Lung (tissue), 12 donors: ENCODE data around the gene VPS11. TPM values are rescaled to one million over a fixed set of nuclear protein-coding genes. Genes with fewer than 3 reads are reported as not detected.

Experiments used
- ATAC-seq: fragments of 200-7000 bp; cut with Tn5 transposase; one replicate; pipeline ENCODE4 v1.9.1; 2020; ENCODE audit warnings: moderate number of reproducible peaks; ENCODE audit not compliant: insufficient read depth, low FRiP score
- DNase-seq, 3 donors: peaks; one replicate each; pipeline ENCODE4 v3.0.0-alpha.2; 2013 to 2017
- H3K27ac ChIP-seq, 2 donors: one replicate each; pipeline ENCODE4 v1.5.1; 2013; ENCODE audit warnings: mild to moderate bottlenecking in 2 of 2, moderate library complexity in 2 of 2, control low read depth in 1 of 2, inconsistent platforms in 1 of 2, low read depth in 1 of 2, low read length in 1 of 2
- H3K27me3 ChIP-seq, 3 donors: one replicate each; pipeline ENCODE4 v1.5.1; 2013; ENCODE audit warnings: low read length in 2 of 3; ENCODE audit not compliant: control insufficient read depth in 3 of 3, insufficient read depth in 3 of 3
- H3K36me3 ChIP-seq, 4 donors: one replicate each; pipeline ENCODE4 v1.5.1; 2013; ENCODE audit warnings: low read length in 4 of 4, mild to moderate bottlenecking in 1 of 4, moderate library complexity in 1 of 4; ENCODE audit not compliant: control insufficient read depth in 4 of 4, insufficient read depth in 4 of 4
- H3K4me1 ChIP-seq, 5 donors: one replicate each; pipeline ENCODE4 v1.5.1; 2013; ENCODE audit warnings: low read length in 5 of 5, mild to moderate bottlenecking in 2 of 5, moderate library complexity in 1 of 5; ENCODE audit not compliant: control insufficient read depth in 5 of 5, insufficient read depth in 5 of 5
- H3K4me3 ChIP-seq: one replicate; pipeline ENCODE4 v1.5.1; 2013; ENCODE audit warnings: mild to moderate bottlenecking, control low read depth, moderate library complexity
- H3K9ac ChIP-seq, 2 donors: one replicate each; pipeline ENCODE4 v1.5.1; 2013; ENCODE audit warnings: low read length in 2 of 2, control low read depth in 1 of 2; ENCODE audit not compliant: insufficient read depth in 1 of 2
- H3K9me3 ChIP-seq, 4 donors: one replicate each; pipeline ENCODE4 v1.5.1; 2013; ENCODE audit warnings: low read length in 3 of 4, mild to moderate bottlenecking in 1 of 4, moderate library complexity in 1 of 4; ENCODE audit not compliant: control insufficient read depth in 4 of 4, insufficient read depth in 3 of 4
- CTCF ChIP-seq: IDR thresholded peaks from 2 replicates; pipeline ENCODE4 v1.5.1; 2012; ENCODE audit warnings: mild to moderate bottlenecking; ENCODE audit errors: control extremely low read depth, extremely low read depth
- WGBS, 2 donors: extraction: QIAGEN DNeasy Blood & Tissue Kit; methylation state at CpG; one replicate each; pipeline ENCODE4 v1.1.7; 2013; 5-methylcytosine and 5-hydroxymethylcytosine counted together
- polyA plus RNA-seq, 2 donors: library from polyadenylated mRNA; stranded (reverse); fragments of 200-250 nt; gene quantifications; one replicate each; pipeline ENCODE4 v1.2.1, GENCODE V29; 2013
- total RNA-seq, 2 donors: library from RNA; depleted of rRNA in 1 of 2; stranded (reverse); fragments of >200 nt in 1 of 2; gene quantifications; one replicate each; pipeline ENCODE4 v1.2.1, GENCODE V29; 2014 to 2021
- donor health status: control.
- donor health status: control.
- donor health status: Bipolar disorder and iron deficiency.
- donor health status: healthy.
- donor health status: DM: yes; HTN: yes; CAD: no.

VPS11 gene
- total and polyA plus RNA-seq, 4 donors: 33.8 to 56.1 (median 35.3) TPM

- TF ChIP-seq CTCF: no peak
- 95 to 96% methylated on average over 9 of the region's 9 CpGs for WGBS, 2 donors
These were observed 46.1 kb downstream of the VPS11 start for GRCh38 chr11:119113716-119114115.

GRCh38 chr11:119114351-119114750, 46.7 kb downstream of the VPS11 start:
- DNase-seq (no peak), ATAC-seq (no peak)
- Histone ChIP-seq H3K27me3 (no peaks in the 10 kb centered on the region), H3K9ac (no peak overlapping the region), H3K4me3 (no peak overlapping the region), H3K4me1 (peaks cover 0 to 5% (median 0%) of the 10 kb centered on the region in 5 donors), H3K36me3 (peaks cover 2 to 49% (median 5%) of the 10 kb centered on the region in 4 donors), H3K9me3 (no peaks in the 10 kb centered on the region), H3K27ac (no peak overlapping the region)
- WGBS, 2 donors: 79 to 93% methylated on average over 5 of the region's 5 CpGs
- TF ChIP-seq CTCF: no peak

More at GRCh38 chr11:119113716-119114115, 46.1 kb downstream of the VPS11 start:
- Histone ChIP-seq H3K9ac (no peak overlapping the region), H3K4me3 (no peak overlapping the region), H3K27ac (no peak overlapping the region), H3K27me3 (no peaks in the 10 kb centered on the region), H3K4me1 (peaks cover 0 to 8% (median under 1%) of the 10 kb centered on the region in 5 donors), H3K36me3 (peaks cover 2 to 49% (median 5%) of the 10 kb centered on the region in 4 donors), H3K9me3 (no peaks in the 10 kb centered on the region)
- no peak for ATAC-seq
- DNase-seq: no peak

GRCh38 chr11:119115484-119116234, 48.0 kb downstream of the VPS11 start:
- Histone ChIP-seq H3K4me3 (no peak overlapping the region), H3K9me3 (no peaks in the 10 kb centered on the region), H3K27ac (peak overlapping the region in 1 of 2 donors; percentile 79), H3K4me1 (peaks cover 0 to 6% (median 1%) of the 10 kb centered on the region in 5 donors), H3K27me3 (no peaks in the 10 kb centered on the region), H3K36me3 (peaks cover 2 to 45% (median 5%) of the 10 kb centered on the region in 4 donors), H3K9ac (no peak overlapping the region)
- TF ChIP-seq CTCF: no peak
- 36 to 55% methylated on average over 24 of the region's 24 CpGs for WGBS, 2 donors
- ATAC-seq: peak; percentile 78
- peak in 1 of 3 donors; percentile 15 for DNase-seq
